PC-3 (cell line): ENCODE measurements around the gene DCDC1. TPM values are rescaled to one million over a fixed set of nuclear protein-coding genes. Genes with fewer than 3 reads are reported as not detected.

ENCODE experiments used
- ATAC-seq: fragments of 200-7000 bp; cut with Tn5 transposase; 2 replicates; pipeline ENCODE4 v1.9.1; 2020; ENCODE audit warnings: mild to moderate bottlenecking, moderate library complexity
- BruUV-seq: library from RNA; stranded (reverse); fragments of 400-500 nt; replicated peaks from 2 replicates; lab custom pipeline; 2021; lab: Mats Ljungman, UMichigan
- CTCF ChIA-PET: fragments of 300-600 bp; sonication (Branson Sonifier 250); formaldehyde crosslinking; loops from one replicate; lab custom pipeline; 2022; ENCODE audit warnings: antibody characterized with exemption; lab: Charles Lee
- POLR2A ChIA-PET: fragments of 300-600 bp; sonication (Branson Sonifier 250); formaldehyde crosslinking; loops from one replicate; lab custom pipeline; 2022; ENCODE audit warnings: antibody characterized with exemption; ENCODE audit not compliant: unreplicated experiment; lab: Charles Lee
- DNase-seq: peaks from one replicate; pipeline ENCODE4 v3.0.0-alpha.2; 2015
- H2AFZ ChIP-seq: fragments of 300-600 bp; sonication (generic); 2 replicates; pipeline ENCODE4 v1.6.0; 2016; ENCODE audit warnings: antibody characterized with exemption, low read length
- H3F3A ChIP-seq: fragments of 300-600 bp; sonication (generic); one replicate; pipeline ENCODE4 v1.6.0; 2017; ENCODE audit warnings: antibody characterized with exemption, low read length, control low read depth, mild to moderate bottlenecking; ENCODE audit not compliant: unreplicated experiment
- H3K27ac ChIP-seq: fragments of 300-600 bp; sonication (generic); 2 replicates; pipeline ENCODE4 v1.5.1; 2016; ENCODE audit warnings: mild to moderate bottlenecking, low read length
- H3K27me3 ChIP-seq: fragments of 300-600 bp; sonication (generic); 2 replicates; pipeline ENCODE4 v1.6.1; 2016; ENCODE audit warnings: low read length, mixed read lengths
- H3K36me3 ChIP-seq: fragments of 300-600 bp; sonication (generic); 2 replicates; pipeline ENCODE4 v1.6.1; 2016; ENCODE audit warnings: low read depth, mixed run types, low read length, mixed read lengths
- H3K4me1 ChIP-seq: fragments of 300-600 bp; sonication (generic); 2 replicates; pipeline ENCODE4 v1.5.1; 2016; ENCODE audit warnings: low read length; ENCODE audit not compliant: insufficient read depth
- H3K4me2 ChIP-seq: fragments of 300-600 bp; sonication (generic); 2 replicates; pipeline ENCODE4 v1.6.0; 2016; ENCODE audit warnings: low read length
- H3K4me3 ChIP-seq: fragments of 300-600 bp; sonication (generic); 2 replicates; pipeline ENCODE4 v1.5.1; 2016; ENCODE audit warnings: mild to moderate bottlenecking, low read length, mixed read lengths
- H3K79me2 ChIP-seq: fragments of 300-600 bp; sonication (generic); 2 replicates; pipeline ENCODE4 v1.6.1; 2017; ENCODE audit warnings: low read length, mixed read lengths
- H3K9ac ChIP-seq: fragments of 300-600 bp; sonication (generic); 2 replicates; pipeline ENCODE4 v1.6.0; 2016; ENCODE audit warnings: mild to moderate bottlenecking, low read length
- H3K9me2 ChIP-seq: fragments of 300-600 bp; sonication (generic); replicated peaks from 2 replicates; pipeline ENCODE4 v1.6.1; 2016; ENCODE audit warnings: mixed run types, low read length, mixed read lengths
- H3K9me3 ChIP-seq: fragments of 300-600 bp; sonication (generic); 2 replicates; pipeline ENCODE4 v1.6.1; 2016; ENCODE audit warnings: low read length, mixed read lengths
- H4K20me1 ChIP-seq: fragments of 300-600 bp; sonication (generic); 2 replicates; pipeline ENCODE4 v1.6.1; 2016; ENCODE audit warnings: low read length, mixed read lengths
- EZH2 ChIP-seq: fragments of 300-600 bp; sonication (generic); IDR thresholded peaks from one replicate; pipeline ENCODE4 v1.6.1; 2017; ENCODE audit warnings: antibody characterized with exemption, mild to moderate bottlenecking, low read length; ENCODE audit not compliant: unreplicated experiment
- EZH2phosphoT487 ChIP-seq: fragments of 300-600 bp; sonication (generic); IDR thresholded peaks from 2 replicates; pipeline ENCODE4 v1.6.1; 2018; ENCODE audit warnings: mild to moderate bottlenecking, antibody characterized with exemption, low read length, borderline replicate concordance
- intact Hi-C: fragments of 100-400 bp; cut with micrococcal nuclease; formaldehyde crosslinking; loops from 2 replicates; pipeline ENCODE4 v1.9.0; 2023
- total RNA-seq: library from RNA; depleted of rRNA; stranded (reverse); fragments of >200 nt; gene quantifications from 2 replicates; pipeline ENCODE4 v1.2.3, GENCODE V29; 2014
- TF ChIP-seq, protein P1 (sequence below): fragments of 300-600 bp; sonication (generic); conservative IDR thresholded peaks from 2 replicates; pipeline ENCODE4 v1.5.1; 2017; ENCODE audit warnings: antibody characterized with exemption, low read depth, mild to moderate bottlenecking, low read length

Gene DCDC1
- total RNA-seq, 1 experiment from 2014 or later = not detected

DNA sequence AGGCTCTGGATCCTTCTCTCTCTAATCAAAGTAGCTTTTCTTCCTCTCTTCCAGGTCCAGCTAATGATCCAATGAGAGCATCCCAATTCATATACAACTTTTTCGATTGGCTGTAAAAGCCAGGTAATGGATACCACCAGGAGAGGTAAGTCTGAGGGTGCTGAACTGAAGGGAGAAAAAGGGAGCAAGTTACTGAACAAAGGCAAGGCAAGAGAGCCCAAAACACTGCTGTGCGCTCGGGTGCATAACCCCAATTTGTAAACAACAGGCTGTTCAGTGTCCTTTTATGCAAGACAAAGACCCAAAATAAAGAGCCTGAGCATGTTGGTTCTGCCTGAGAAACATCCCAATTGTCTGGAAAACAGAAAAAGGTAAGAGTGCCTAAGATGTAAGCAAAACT is 260.1 kb downstream of the DCDC1 start:
- ChIA-PET CTCF (no interaction called here), POLR2A (no interaction called here)
- H3K27ac ChIP-seq = no peak overlapping the region
- H3K4me1 ChIP-seq = no peaks in the 10 kb centered on the region
- no peak for TF ChIP-seq EZH2phosphoT487
- TF ChIP-seq, protein P1, sequence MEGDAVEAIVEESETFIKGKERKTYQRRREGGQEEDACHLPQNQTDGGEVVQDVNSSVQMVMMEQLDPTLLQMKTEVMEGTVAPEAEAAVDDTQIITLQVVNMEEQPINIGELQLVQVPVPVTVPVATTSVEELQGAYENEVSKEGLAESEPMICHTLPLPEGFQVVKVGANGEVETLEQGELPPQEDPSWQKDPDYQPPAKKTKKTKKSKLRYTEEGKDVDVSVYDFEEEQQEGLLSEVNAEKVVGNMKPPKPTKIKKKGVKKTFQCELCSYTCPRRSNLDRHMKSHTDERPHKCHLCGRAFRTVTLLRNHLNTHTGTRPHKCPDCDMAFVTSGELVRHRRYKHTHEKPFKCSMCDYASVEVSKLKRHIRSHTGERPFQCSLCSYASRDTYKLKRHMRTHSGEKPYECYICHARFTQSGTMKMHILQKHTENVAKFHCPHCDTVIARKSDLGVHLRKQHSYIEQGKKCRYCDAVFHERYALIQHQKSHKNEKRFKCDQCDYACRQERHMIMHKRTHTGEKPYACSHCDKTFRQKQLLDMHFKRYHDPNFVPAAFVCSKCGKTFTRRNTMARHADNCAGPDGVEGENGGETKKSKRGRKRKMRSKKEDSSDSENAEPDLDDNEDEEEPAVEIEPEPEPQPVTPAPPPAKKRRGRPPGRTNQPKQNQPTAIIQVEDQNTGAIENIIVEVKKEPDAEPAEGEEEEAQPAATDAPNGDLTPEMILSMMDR = no peak
- no peak for TF ChIP-seq EZH2
- no TSS peak for BruUV-seq
- H3K9me2 ChIP-seq = no peaks in the 10 kb centered on the region
- H3K9ac ChIP-seq = no peak overlapping the region
- no peak overlapping the region for H3K4me2 ChIP-seq
- intact Hi-C loops = no loop called here
- H2AFZ ChIP-seq = no peak overlapping the region
- DNase-seq (no peak), ATAC-seq (no peak)
- H3K79me2 ChIP-seq = no peaks in the 10 kb centered on the region
- no peaks in the 10 kb centered on the region for H3K9me3 ChIP-seq
- H3K36me3 ChIP-seq = no peaks in the 10 kb centered on the region
- no peaks in the 10 kb centered on the region for H4K20me1 ChIP-seq
- H3K27me3 ChIP-seq = peaks cover 40% of the 10 kb centered on the region
- H3F3A ChIP-seq = no peaks in the 10 kb centered on the region
- H3K4me3 ChIP-seq = no peak overlapping the region

DNA sequence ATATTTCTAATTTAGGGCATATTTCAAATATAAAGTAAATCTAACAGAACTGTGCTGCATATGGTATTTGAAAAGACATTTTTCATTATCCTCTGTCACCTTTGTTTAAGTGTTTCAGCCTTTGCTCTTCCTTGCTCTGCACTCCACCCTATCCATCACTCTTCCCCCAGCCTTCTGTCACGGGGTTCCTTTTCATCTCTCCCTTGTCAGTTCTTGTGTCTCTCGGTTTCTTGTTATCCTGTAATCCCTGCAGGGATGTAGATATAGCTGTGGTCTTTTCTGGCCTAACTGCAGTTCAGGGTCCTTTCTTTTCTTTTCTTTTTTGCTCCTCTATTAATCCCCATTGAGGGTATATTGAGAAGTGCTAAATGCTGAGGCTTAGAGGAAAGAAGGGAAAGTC is 261.9 kb downstream of the DCDC1 start:
- H4K20me1 ChIP-seq = no peaks in the 10 kb centered on the region
- H3K27me3 ChIP-seq = peaks cover 42% of the 10 kb centered on the region
- no peak for DNase-seq
- no peak overlapping the region for H3K4me2 ChIP-seq
- H3K27ac ChIP-seq = no peak overlapping the region
- BruUV-seq = no TSS peak
- no peak overlapping the region for H3K9ac ChIP-seq
- H3F3A ChIP-seq = no peaks in the 10 kb centered on the region
- TF ChIP-seq, protein P1 = no peak
- TF ChIP-seq EZH2 (no peak), EZH2phosphoT487 (no peak)
- H3K4me3 ChIP-seq = no peak overlapping the region
- ChIA-PET CTCF (interaction anchor here (0.5 to 2.1 kb wide), 2 partner anchors 126 to 1125 kb away, joined by 4 to 5 read pairs; no protein-coding TSS in a partner anchor), POLR2A (no interaction called here)
- no peaks in the 10 kb centered on the region for H3K36me3 ChIP-seq
- no peaks in the 10 kb centered on the region for H3K4me1 ChIP-seq
- H2AFZ ChIP-seq = no peak overlapping the region
- H3K9me3 ChIP-seq = no peaks in the 10 kb centered on the region
- ATAC-seq = no peak
- H3K9me2 ChIP-seq = no peaks in the 10 kb centered on the region
- intact Hi-C loops = loop anchor here (2.0 kb wide), 2 partner anchors 127 to 1069 kb away; no protein-coding TSS in a partner anchor
- no peaks in the 10 kb centered on the region for H3K79me2 ChIP-seq

DNA sequence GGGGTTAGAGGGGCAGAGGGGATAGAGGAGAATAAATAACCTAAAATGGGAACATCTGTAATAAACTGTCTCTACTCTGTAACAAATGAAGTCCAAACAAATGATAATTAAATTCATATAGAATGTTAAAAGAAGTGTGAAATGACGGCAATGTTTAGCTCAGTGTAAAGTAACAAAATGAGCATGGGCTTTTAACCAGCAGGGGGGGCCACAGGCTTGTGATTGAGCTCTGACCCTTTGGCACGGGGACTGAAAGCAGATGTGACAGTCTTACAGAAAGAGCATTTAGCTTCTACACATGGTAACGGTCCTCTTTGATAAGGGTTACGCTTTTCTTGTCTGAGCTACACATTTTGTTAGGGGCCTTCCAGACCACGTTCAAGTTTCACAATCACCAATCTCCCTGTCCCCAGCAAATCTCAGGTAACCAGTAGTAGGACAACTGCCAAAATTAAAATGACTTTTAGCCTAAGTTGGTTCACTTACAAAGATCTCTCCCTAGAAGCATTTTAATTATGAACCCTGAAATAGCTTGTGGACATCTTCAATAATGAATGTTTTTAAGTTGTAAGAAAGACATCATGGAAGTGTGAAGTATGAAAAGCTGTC is 262.5 kb downstream of the DCDC1 start:
- ChIA-PET CTCF (interaction anchor here (0.5 to 2.1 kb wide), 4 partner anchors 24 to 1125 kb away, joined by 3 to 5 read pairs (median 4); no protein-coding TSS in a partner anchor), POLR2A (no interaction called here)
- BruUV-seq = no TSS peak
- Histone ChIP-seq H2AFZ (no peak overlapping the region), H3K9me2 (no peaks in the 10 kb centered on the region), H3K9me3 (no peaks in the 10 kb centered on the region), H3K4me3 (no peak overlapping the region), H3K4me2 (no peak overlapping the region), H3K27me3 (peaks cover 37% of the 10 kb centered on the region), H3K9ac (no peak overlapping the region), H3F3A (no peaks in the 10 kb centered on the region), H3K27ac (no peak overlapping the region), H3K36me3 (no peaks in the 10 kb centered on the region), H3K4me1 (no peaks in the 10 kb centered on the region), H3K79me2 (no peaks in the 10 kb centered on the region), H4K20me1 (no peaks in the 10 kb centered on the region)
- TF ChIP-seq, protein P1 = peak; percentile 77
- TF ChIP-seq EZH2 = no peak
- DNase-seq (peak; percentile 56), ATAC-seq (peak; percentile 55)
- intact Hi-C loops = loop anchor here (2.0 kb wide), 2 partner anchors 128 to 1070 kb away; no protein-coding TSS in a partner anchor
